Stimulated activated naive B cell treated with anti-CD40 and anti-IgM and Interleukin-4, amounts not matched to agents 10 μg/mL and 1 μg/mL and 100 μg/mL, for 72 hours (primary cell): ENCODE results near the gene GPR157.

ENCODE experiments used
- ATAC-seq, 2 donors: fragments of 150-1000 bp; cut with Tn5 transposase; replicated peaks; 2 replicates each; pipeline ENCODE4 v1.10.0; 2021; ENCODE audit warnings: moderate library complexity in 1 of 2
- DNase-seq: peaks from one replicate; pipeline ENCODE4 v3.0.0; 2021
- H3K27ac Mint-ChIP-seq: one replicate; pipeline ENCODE4 v1.8.0; 2022; ENCODE audit warnings: mild to moderate bottlenecking, mixed read lengths
- H3K27me3 Mint-ChIP-seq, 2 donors: one replicate each; pipeline ENCODE4 v1.8.0; 2022; ENCODE audit warnings: mixed read lengths in 2 of 2
- H3K36me3 Mint-ChIP-seq, 2 donors: one replicate each; pipeline ENCODE4 v1.8.0; 2022; ENCODE audit warnings: mixed read lengths in 2 of 2, mild to moderate bottlenecking in 1 of 2
- H3K4me1 Mint-ChIP-seq, 2 donors: one replicate each; pipeline ENCODE4 v1.8.0; 2022; ENCODE audit warnings: mixed read lengths in 2 of 2, mild to moderate bottlenecking in 1 of 2
- H3K4me3 Mint-ChIP-seq, 2 donors: one replicate each; pipeline ENCODE4 v1.8.0; 2022; ENCODE audit warnings: mild to moderate bottlenecking in 2 of 2, mixed read lengths in 2 of 2, moderate library complexity in 1 of 2
- H3K9me3 Mint-ChIP-seq, 2 donors: one replicate each; pipeline ENCODE4 v1.8.0; 2022; ENCODE audit warnings: mixed read lengths in 2 of 2, mild to moderate bottlenecking in 1 of 2

The GPR157 gene

GRCh38 chr1:9062021-9062471, 66.9 kb downstream of the GPR157 start:
- H3K27ac Mint-ChIP-seq, result no peak overlapping the region
- peaks cover 29 to 42% of the 10 kb centered on the region in 2 donors for H3K4me1 Mint-ChIP-seq
- no peak overlapping the region for H3K4me3 Mint-ChIP-seq
- ATAC-seq (no peak), DNase-seq (no peak)
- no peaks in the 10 kb centered on the region for H3K9me3 Mint-ChIP-seq
- peaks cover 0 to 4% of the 10 kb centered on the region in 2 donors for H3K27me3 Mint-ChIP-seq
- H3K36me3 Mint-ChIP-seq, result peaks cover 2 to 6% of the 10 kb centered on the region in 2 donors

- no peak for DNase-seq
- peaks cover 25 to 35% of the 10 kb centered on the region in 2 donors for H3K4me1 Mint-ChIP-seq
- peak overlapping the region; percentile 34 for H3K27ac Mint-ChIP-seq
- ATAC-seq, result no peak
- H3K4me3 Mint-ChIP-seq, result no peak overlapping the region
- peaks cover 0 to 4% of the 10 kb centered on the region in 2 donors for H3K27me3 Mint-ChIP-seq
- H3K9me3 Mint-ChIP-seq, result no peaks in the 10 kb centered on the region
- H3K36me3 Mint-ChIP-seq, result peaks cover 3 to 5% of the 10 kb centered on the region in 2 donors
These were observed 67.5 kb downstream of the GPR157 start for GRCh38 chr1:9061252-9061960.

GRCh38 chr1:9059891-9060744, 68.8 kb downstream of the GPR157 start:
- Mint-ChIP-seq H3K4me3 (no peak overlapping the region), H3K4me1 (peaks cover 22 to 23% of the 10 kb centered on the region in 2 donors), H3K27me3 (peaks cover 0 to 2% of the 10 kb centered on the region in 2 donors), H3K27ac (no peak overlapping the region), H3K36me3 (peaks cover 5% of the 10 kb centered on the region in 2 donors), H3K9me3 (no peaks in the 10 kb centered on the region)
- no peak for ATAC-seq
- no peak for DNase-seq

GRCh38 chr1:9058465-9058864, 70.4 kb downstream of the GPR157 start:
- Mint-ChIP-seq H3K27ac (peak overlapping the region; percentile 43), H3K4me1 (peaks cover 11 to 17% of the 10 kb centered on the region in 2 donors), H3K27me3 (no peaks in the 10 kb centered on the region), H3K4me3 (no peak overlapping the region), H3K9me3 (no peaks in the 10 kb centered on the region), H3K36me3 (peaks cover 5% of the 10 kb centered on the region in 2 donors)
- no peak for ATAC-seq
- no peak for DNase-seq

- H3K27me3 Mint-ChIP-seq, result no peaks in the 10 kb centered on the region
- no peak for ATAC-seq
These were observed 71.1 kb downstream of the GPR157 start for GRCh38 chr1:9057851-9058250.

GRCh38 chr1:9052272-9053049, 76.4 kb downstream of the GPR157 start:
- no peaks in the 10 kb centered on the region for H3K9me3 Mint-ChIP-seq
- H3K27me3 Mint-ChIP-seq, result no peaks in the 10 kb centered on the region
- no peak overlapping the region for H3K4me3 Mint-ChIP-seq
- DNase-seq (no peak), ATAC-seq (no peak)
- no peak overlapping the region for H3K27ac Mint-ChIP-seq
- peaks cover 3 to 8% of the 10 kb centered on the region in 2 donors for H3K36me3 Mint-ChIP-seq
- no peaks in the 10 kb centered on the region for H3K4me1 Mint-ChIP-seq

More at GRCh38 chr1:9057851-9058250, 71.1 kb downstream of the GPR157 start:
- peaks cover 5% of the 10 kb centered on the region in 2 donors for H3K36me3 Mint-ChIP-seq
- H3K9me3 Mint-ChIP-seq, result no peaks in the 10 kb centered on the region
- no peak overlapping the region for H3K4me3 Mint-ChIP-seq
- DNase-seq, result no peak
- peaks cover 11 to 17% of the 10 kb centered on the region in 2 donors for H3K4me1 Mint-ChIP-seq
- H3K27ac Mint-ChIP-seq, result no peak overlapping the region

GRCh38 chr1:9051379-9051778, 77.5 kb downstream of the GPR157 start:
- Mint-ChIP-seq H3K27me3 (no peaks in the 10 kb centered on the region), H3K36me3 (peaks cover 2 to 14% of the 10 kb centered on the region in 2 donors), H3K4me1 (no peaks in the 10 kb centered on the region), H3K9me3 (no peaks in the 10 kb centered on the region), H3K27ac (no peak overlapping the region), H3K4me3 (no peak overlapping the region)
- ATAC-seq (no peak), DNase-seq (no peak)

GRCh38 chr1:9050803-9051202, 78.1 kb downstream of the GPR157 start:
- H3K9me3 Mint-ChIP-seq, result no peaks in the 10 kb centered on the region
- no peaks in the 10 kb centered on the region for H3K4me1 Mint-ChIP-seq
- H3K36me3 Mint-ChIP-seq, result peaks cover 0 to 14% of the 10 kb centered on the region in 2 donors
- ATAC-seq (no peak), DNase-seq (no peak)
- H3K4me3 Mint-ChIP-seq, result no peak overlapping the region
- no peak overlapping the region for H3K27ac Mint-ChIP-seq
- no peaks in the 10 kb centered on the region for H3K27me3 Mint-ChIP-seq
